Forelimb muscle (tissue), 1 donor: ENCODE measurements around the gene TEX29. TPM values are rescaled to one million over a fixed set of nuclear protein-coding genes. Genes with fewer than 3 reads are reported as not detected.

Experiments used
- DNase-seq: peaks from one replicate; pipeline ENCODE4 v3.0.0-alpha.2; 2013; ENCODE audit warnings: low read depth
- polyA plus RNA-seq: library from polyadenylated mRNA; unstranded; fragments of 120-200 nt; gene quantifications from one replicate; pipeline ENCODE4 v1.2.1, GENCODE V29; 2013; ENCODE audit not compliant: insufficient read length

The TEX29 gene
- polyA plus RNA-seq, 1 donor = 0.30 TPM

- no peak for DNase-seq
Measured at GRCh38 chr13:111291908-111292307, 28.5 kb upstream of the TEX29 start.

DNA sequence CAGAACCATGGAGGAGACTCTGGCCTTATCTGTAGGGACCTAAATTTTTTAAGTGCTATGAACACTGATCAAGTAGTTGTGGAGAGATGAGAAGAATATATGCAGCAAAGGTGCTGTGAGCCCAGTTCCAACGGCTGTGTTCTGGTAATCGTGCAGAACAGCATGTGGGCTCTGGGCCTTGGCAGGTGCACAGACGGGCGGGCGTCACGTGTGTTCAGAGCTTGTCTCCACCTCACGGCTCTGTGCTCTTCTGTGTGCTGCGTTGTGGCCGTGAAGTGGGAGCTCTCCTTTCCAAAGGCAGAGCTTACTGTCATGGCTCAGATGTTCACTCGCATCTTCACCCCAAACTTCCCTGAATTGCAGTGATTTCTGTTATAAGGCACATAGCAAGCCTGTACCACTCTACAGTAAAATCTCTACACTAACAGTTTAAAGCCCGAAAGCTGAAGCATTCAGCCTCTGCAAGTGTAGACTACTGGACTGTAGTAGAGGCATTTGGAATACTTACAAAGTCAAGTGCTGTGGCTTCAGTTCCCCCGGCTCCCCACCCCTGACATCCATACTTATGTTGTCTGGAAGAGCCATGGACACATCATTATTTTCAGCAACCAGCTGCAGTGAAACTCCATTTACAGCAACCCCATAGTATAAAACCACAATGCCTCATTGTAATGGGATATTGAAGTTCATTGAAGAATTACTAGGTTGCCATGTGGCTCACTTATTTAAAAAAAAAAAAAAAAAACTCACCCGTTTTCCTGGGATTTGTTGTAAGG lies 27.5 kb upstream of the TEX29 start:
- no peak for DNase-seq

- no peak for DNase-seq
Measured at GRCh38 chr13:111295886-111296285, 24.6 kb upstream of the TEX29 start.

- no peak for DNase-seq
Measured at GRCh38 chr13:111296417-111296816, 24.0 kb upstream of the TEX29 start.

DNA sequence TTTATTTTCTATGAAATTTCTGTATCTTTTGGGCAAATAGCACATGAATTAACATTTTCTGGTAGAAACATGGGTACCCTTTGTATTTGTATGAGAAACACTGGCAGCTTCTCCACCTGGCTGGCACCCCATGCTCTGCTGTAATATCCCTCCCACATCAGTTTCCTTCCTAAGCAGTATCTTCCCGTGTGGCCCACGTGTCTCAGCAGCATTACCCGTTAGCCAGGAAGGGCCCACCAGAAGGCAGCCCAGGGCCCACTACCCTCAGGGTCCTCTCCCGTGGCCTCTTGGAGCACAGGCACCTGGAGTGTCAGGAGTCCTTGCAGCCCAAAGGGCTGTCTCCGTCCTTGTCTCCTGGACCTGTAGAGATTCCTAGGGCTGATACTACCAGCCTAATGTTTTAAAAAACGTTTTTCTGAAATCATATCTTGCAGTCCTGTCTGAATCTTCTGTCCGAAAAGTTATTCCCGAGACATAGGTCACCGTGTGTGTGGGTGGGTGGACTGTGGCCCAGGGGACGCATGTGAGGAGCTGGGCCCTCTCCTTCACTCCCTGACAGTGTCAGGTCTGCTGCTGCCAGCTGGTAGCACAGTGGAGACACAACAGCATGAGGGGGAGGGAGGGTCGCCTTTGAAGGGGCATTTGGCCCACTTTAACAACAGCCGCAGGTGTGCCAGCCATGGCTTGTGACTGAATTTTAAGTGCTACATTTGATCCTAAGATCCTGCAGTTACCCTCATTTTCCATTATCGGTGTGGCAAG lies 22.0 kb upstream of the TEX29 start:
- DNase-seq = no peak

DNA sequence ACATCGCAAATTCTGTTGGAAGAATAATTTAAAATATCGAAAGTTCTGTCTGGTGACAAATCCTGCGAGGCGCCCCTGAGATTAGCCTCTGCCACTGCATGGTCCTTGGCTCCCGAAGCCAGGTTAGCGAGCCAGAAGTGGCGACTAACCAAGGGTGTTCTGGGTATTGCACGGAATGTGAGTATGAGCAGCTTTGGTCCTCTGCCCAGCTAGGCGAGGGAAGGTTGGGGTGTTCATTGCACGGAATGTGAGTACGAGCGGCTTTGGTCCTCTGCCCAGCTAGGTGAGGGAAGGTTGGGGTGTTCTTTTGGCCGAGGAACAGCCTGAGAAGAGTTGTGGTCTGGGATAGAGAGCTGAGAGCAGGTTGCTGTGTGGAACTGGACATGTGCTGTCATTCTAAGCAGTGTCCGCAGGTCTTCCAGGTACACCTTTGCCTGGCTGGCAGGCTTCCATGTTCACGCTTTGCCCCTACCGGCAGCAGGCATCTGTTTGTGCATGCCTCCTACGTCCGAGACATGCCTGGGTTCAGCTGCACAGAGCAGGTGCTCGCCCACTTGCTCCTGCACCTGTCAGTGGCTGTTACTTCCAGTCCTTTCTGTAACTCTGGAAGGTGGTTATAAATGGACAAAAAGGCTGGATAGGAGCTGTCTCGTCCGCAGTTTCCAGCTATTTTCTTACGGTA lies 18.3 kb upstream of the TEX29 start:
- no peak for DNase-seq

DNA sequence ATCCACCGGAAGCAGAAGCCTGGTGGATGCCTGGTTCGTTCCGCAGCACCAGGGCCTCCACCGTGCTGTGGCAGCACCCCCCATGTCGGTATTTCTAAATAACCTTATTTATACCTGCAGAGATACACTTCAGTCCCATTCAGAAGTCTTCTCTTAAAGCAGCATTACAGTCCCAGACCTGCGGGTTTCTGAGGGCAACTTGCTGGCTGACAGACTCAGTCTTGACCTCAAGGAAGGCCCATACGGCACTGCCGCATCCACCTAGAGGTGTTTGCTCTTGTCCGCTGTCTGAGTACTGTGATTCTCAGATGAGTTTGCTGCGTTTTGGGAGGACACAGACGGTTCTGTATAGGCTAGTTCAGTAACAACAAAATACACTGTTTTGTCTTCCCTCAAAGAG lies 16.9 kb upstream of the TEX29 start:
- DNase-seq = no peak

GRCh38 chr13:111304041-111304544 lies 16.3 kb upstream of the TEX29 start:
- DNase-seq = no peak

GRCh38 chr13:111304603-111305289 lies 15.7 kb upstream of the TEX29 start:
- DNase-seq = no peak

DNA sequence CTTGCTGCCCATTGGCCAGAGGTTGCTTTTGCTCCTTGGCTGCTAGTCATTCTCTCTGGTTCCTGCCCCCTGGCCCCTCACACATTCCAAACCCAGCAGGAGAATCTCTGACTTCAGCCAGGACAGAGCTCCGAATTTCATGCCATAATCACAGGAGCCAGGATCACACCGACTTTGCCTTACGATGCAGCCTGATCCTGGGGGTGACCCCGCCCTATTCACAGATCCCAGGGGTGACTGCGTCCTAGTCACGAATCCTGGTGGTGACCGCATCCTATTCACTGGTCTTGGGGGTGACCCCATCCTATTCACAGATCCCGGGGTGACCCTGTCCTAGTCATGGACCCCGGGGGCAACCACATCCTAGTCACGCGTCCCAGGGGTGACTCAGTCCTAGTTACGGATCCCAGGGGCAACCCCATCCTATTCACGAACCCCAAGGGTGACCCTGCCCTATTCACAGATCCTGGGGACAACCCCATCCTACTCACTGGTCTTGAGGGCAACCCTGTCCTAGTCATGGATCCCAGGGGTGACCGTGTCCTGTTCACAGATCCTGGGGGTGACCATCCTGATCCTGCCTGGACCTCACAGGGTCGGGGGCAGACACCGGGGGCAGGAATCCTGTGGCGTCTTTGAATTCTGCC lies 7.4 kb upstream of the TEX29 start:
- DNase-seq = no peak

- DNase-seq = no peak
Measured at GRCh38 chr13:111313911-111314425, 6.5 kb upstream of the TEX29 start.

- DNase-seq = no peak
Measured at GRCh38 chr13:111314852-111315251, 5.6 kb upstream of the TEX29 start.

DNA sequence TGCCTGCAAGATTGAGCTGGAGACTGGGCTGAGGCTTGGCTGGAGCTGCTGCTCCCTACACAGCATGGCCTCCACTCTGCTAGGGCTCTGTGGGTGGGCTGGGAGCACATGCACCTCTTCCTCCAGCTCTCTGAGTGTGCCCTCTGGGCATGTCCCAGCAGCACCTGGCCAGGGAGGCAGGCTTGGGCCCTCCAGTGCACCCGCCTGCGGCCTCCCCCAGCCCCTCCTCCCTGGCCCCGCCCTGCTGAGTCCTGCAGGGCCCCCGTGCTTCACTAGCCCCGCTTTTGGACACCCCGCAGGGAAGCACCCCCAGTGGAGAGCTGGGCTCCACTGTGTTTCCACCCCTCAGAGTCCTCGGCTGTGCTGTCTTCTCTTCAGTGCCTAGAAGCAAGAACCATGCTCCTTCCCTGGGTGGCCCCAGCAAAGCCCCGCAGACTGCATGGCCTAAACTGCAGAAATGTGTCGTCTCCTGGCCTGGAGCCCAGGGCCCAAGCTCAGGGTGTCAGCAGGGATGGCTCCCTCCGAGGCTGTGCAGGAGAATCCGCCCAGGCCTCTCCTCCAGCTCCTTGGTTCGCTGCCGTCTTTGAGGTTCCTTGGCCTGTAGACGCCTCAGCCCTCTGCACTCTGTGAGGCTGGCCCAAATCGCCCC lies 5.0 kb upstream of the TEX29 start:
- no peak for DNase-seq

DNA sequence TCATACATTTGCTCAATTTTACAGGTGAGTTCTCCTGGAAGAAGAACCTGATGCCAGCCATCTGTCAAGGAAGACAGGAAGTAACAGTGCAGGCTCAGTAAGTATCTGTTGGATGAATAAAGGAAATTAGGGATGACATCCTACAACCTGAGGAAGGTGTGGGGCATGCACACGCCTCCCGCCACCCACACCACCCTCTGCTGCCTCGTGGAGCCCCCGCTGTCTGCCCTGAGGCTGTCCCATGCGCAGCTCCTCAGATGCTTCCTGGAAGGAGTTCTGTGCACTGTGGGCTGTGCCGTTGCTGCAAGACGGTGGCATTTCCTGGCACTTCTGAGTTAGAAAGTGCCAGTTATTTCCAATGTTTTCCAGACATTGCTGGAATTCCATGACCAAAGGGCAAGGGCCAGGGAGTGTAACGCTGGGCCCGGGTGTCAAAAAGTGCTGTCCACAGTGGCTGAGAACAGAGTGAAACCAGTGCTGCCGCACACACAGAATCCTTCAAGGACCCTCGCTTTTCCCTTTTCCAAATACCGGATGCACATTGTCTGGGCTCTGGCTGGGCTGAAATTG lies 4.2 kb upstream of the TEX29 start:
- DNase-seq = no peak

- no peak for DNase-seq
Measured at GRCh38 chr13:111317042-111317550, 3.3 kb upstream of the TEX29 start.

DNA sequence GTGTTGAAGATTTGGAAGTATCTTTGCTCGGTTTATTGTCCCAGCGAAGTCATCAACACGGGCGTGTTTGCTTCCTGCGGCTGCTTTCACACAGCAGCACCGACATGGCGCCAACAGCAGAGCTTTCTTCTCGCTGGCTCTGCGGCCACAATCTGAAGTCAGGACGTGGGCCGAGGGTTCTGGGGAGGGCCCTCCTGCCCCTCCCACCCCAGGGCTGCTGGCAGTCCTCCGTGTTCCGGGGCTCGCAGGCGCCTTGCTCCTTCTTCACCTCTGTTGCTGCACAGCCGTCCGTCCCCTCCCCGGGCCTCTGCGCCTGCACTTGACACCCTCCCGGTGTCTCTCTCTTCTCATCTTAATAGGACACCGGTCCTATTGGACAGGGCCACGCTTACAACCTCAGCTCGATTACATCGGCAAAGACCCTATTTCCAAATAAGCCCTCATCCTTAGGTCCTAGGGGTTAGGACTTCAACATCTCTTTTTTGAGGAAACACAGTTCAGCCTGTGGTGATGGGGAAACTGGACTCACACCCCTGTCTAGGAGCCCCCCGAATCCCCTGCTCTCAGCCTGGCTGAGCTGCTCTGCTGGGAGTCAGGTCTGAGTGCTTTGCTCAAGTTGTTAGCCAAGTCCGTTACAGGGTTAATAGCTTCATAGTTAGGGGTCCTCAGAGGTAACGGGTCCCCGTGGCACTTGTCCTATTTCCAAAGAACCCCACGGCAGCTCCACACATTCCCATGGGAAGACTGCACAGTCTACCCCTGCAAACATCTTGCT lies 2.7 kb upstream of the TEX29 start:
- no peak for DNase-seq

DNA sequence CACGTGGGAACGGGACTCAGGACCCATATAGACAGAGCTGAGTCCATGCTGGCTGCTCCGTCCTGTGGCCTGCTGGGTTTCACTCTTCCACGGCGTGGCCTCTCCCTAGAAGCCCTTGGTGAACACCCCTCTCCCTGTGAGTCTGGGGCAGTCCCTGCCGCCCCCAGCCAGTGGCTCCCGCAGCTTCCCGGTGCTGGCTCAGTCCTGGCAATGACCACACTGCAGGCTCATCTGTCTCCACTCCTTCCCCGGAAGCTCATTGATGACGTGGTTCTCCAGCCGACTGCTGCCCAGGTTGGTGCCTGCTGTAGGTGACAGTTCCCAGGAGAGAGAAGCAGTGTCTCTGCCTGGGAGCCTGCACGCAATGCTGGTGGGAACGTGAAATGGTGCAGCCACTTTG lies 2.1 kb upstream of the TEX29 start:
- DNase-seq = no peak

DNA sequence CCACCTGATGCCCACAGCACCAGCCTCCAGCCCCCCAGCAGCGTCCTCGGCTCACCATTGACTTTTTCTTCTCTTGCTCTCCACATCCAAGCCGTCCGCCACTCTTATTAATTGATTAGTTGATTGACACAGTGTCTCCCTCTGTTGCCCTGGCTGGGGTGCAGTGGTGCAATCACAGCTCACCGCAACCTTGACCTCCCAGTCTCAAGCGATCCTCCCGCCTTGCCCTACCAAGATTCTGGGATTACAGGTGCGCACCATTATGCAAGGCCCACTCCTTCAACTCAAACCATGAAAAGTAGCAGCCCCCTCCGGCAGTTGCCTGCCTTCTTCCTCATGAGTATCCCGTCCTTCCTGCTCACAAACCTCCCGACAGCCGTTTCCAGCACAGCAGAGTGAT lies 921 bp upstream of the TEX29 start:
- DNase-seq = no peak
